ENCODE data around the gene HOXA6. TPM values are rescaled to one million over a fixed set of nuclear protein-coding genes. Genes with fewer than 3 reads are reported as not detected.

Gene HOXA6
- total RNA-seq (2021; ENCODE audit: unreplicated experiment), result 12.7 TPM
- polyA plus RNA-seq (2012), result 3.9 and 4.9 TPM in 2 replicates
- Bru-seq, nascent RNA, result percentile 55 among the genes with signal in this experiment
- percentile 59 among the genes with signal in this experiment for BruChase-seq, experiment 1, labeled RNA remaining after a 6-hour chase
- BruChase-seq, experiment 2, labeled RNA remaining after a 2-hour chase, result percentile 80 among the genes with signal in this experiment
- long read RNA-seq, partial matches to known transcripts, result 1 of 8 reads
- long read RNA-seq, other reads (novel, unspliced or antisense), result 5 of 8 reads

DNA sequence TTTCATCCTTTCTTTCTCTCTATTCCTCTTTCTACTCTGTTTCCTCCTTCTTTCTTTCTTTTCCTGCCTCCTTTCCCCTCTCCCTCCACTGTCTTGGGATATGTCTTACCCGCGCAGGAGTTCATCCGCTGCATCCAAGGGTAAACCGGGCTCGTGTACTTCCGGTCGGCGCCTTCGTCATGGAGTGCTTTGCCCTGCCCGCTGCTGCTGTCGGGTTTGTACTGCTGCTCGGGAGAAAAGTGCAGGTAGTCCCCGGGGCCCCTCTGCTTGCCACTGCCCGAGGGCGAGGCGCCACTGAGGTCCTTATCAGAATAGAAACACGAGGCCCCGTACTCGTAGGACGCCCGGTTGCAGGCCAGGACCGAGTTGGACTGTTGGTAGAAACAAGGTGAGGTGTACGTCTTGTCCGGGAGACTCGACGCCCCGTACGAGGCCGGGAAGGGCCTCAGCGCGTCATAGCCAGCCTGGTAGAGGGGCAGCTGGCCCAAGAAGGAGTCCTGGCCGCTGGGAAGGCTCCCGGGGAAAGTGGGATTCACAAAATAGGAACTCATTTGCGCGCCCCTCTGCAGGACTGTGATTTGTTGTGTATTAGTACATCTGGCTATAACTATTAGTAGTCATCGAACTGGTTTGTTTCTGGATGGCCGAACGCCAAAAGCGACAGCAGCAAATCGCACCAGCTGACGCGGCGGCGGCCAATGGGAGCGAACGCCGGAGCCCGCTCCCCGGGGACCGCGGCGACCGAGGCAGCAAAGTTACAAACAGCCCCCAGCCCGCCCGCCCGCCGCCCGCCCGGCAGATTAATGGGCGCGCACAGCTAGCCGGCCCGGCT is at the start of gene HOXA6:
Gene HOXA6 (minus strand): TSS at position 576 of the 832 bp plus-strand sequence. CDS start 25 bp downstream, at position 551.
- peak; percentile 2; the same call in 1 of the 2 replicates for ATAC-seq
- H3K27me3 ChIP-seq (ENCODE audit: insufficient read depth, low read length), result no peaks in the 10 kb centered on the region
- no TSS peak for BruUV-seq (replicated peaks)
- no peaks in the 10 kb centered on the region for H3K9me3 ChIP-seq (ENCODE audit: control insufficient read depth in 1 of 2, insufficient read depth in 1 of 2, low read depth in 1 of 2, low read length in 2 of 2)
- peaks cover 6 to 12% of the 10 kb centered on the region in 2 experiments; a peak in 2 of 4 replicates for H3K36me3 ChIP-seq (ENCODE audit: control insufficient read depth in 1 of 2, insufficient read depth in 2 of 2, low read length in 2 of 2)
- no peaks in the 10 kb centered on the region for H3K9me2 ChIP-seq (ENCODE audit: insufficient read depth)
- H3K4me1 ChIP-seq (ENCODE audit: control insufficient read depth in 1 of 2, insufficient read depth in 2 of 2, low read length in 2 of 2), result peaks cover 18 to 49% of the 10 kb centered on the region in 2 experiments
- ChIA-PET RAD21 (ENCODE audit: low non-redundant PET in 1 of 2, low total read pairs in 2 of 2, uncharacterized antibody in 2 of 2, unreplicated experiment in 2 of 2) (interaction anchor here in 1 of 2 experiments (0.6 kb wide), 1 partner anchor 14 kb away, joined by 3 read pairs; no protein-coding TSS in a partner anchor), CTCF (no interaction called here), POLR2A (no interaction called here)
- H3K79me2 ChIP-seq (ENCODE audit: insufficient read depth, low read length), result peaks cover 45% of the 10 kb centered on the region
- intact Hi-C loops (cut with micrococcal nuclease), result no loop called here
- H3K4me3 ChIP-seq (replicated peaks in 1 of 2; ENCODE audit: low read depth in 1 of 2, low read length in 2 of 2), result peak within 1 kb of the TSS; percentile 40 to 71
- no peak within 1 kb of the TSS for H2AFZ ChIP-seq (ENCODE audit: low read depth, low read length, poor library complexity, severe bottlenecking)
- H3K4me2 ChIP-seq (ENCODE audit: low read length), result peak within 1 kb of the TSS; percentile 95
- H3K9ac ChIP-seq (ENCODE audit: low read length), result peak within 1 kb of the TSS; percentile 74
- TF ChIP-seq TCF7L2 (IDR thresholded peaks at IDR 0.05; ENCODE audit: borderline replicate concordance, extremely low read depth, insufficient read depth, insufficient read length) (no peak), EZH2phosphoT487 (IDR thresholded peaks at IDR 0.05; ENCODE audit: borderline replicate concordance) (no peak), SRF (IDR thresholded peaks at IDR 0.05; ENCODE audit: low read depth) (no peak), ELF1 (IDR thresholded peaks at IDR 0.05; ENCODE audit: borderline replicate concordance, low read depth) (no peak), POLR2AphosphoS5 (IDR thresholded peaks at IDR 0.05; ENCODE audit: low read depth, low read length) (no peak)
- TF ChIP-seq, protein P1, sequence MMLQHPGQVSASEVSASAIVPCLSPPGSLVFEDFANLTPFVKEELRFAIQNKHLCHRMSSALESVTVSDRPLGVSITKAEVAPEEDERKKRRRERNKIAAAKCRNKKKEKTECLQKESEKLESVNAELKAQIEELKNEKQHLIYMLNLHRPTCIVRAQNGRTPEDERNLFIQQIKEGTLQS (IDR thresholded peaks at IDR 0.05), result no peak
- TF ChIP-seq, protein P2, sequence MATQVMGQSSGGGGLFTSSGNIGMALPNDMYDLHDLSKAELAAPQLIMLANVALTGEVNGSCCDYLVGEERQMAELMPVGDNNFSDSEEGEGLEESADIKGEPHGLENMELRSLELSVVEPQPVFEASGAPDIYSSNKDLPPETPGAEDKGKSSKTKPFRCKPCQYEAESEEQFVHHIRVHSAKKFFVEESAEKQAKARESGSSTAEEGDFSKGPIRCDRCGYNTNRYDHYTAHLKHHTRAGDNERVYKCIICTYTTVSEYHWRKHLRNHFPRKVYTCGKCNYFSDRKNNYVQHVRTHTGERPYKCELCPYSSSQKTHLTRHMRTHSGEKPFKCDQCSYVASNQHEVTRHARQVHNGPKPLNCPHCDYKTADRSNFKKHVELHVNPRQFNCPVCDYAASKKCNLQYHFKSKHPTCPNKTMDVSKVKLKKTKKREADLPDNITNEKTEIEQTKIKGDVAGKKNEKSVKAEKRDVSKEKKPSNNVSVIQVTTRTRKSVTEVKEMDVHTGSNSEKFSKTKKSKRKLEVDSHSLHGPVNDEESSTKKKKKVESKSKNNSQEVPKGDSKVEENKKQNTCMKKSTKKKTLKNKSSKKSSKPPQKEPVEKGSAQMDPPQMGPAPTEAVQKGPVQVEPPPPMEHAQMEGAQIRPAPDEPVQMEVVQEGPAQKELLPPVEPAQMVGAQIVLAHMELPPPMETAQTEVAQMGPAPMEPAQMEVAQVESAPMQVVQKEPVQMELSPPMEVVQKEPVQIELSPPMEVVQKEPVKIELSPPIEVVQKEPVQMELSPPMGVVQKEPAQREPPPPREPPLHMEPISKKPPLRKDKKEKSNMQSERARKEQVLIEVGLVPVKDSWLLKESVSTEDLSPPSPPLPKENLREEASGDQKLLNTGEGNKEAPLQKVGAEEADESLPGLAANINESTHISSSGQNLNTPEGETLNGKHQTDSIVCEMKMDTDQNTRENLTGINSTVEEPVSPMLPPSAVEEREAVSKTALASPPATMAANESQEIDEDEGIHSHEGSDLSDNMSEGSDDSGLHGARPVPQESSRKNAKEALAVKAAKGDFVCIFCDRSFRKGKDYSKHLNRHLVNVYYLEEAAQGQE (IDR thresholded peaks at IDR 0.05; ENCODE audit: low read depth), result no peak
- no peaks in the 10 kb centered on the region for H4K20me1 ChIP-seq (ENCODE audit: insufficient read depth)
- H3K27ac ChIP-seq (ENCODE audit: low read depth, low read length), result peak within 1 kb of the TSS; percentile 82
- DNase-seq (ENCODE audit: low read depth, low spot score), result no peak

All from HCT116 (cell line).